ENCODE results near the gene TENM4. TPM values are rescaled to one million over a fixed set of nuclear protein-coding genes. Genes with fewer than 3 reads are reported as not detected.

Gene TENM4
- total RNA-seq, 1 donor from 2014 or later, result 43.2 TPM

DNA sequence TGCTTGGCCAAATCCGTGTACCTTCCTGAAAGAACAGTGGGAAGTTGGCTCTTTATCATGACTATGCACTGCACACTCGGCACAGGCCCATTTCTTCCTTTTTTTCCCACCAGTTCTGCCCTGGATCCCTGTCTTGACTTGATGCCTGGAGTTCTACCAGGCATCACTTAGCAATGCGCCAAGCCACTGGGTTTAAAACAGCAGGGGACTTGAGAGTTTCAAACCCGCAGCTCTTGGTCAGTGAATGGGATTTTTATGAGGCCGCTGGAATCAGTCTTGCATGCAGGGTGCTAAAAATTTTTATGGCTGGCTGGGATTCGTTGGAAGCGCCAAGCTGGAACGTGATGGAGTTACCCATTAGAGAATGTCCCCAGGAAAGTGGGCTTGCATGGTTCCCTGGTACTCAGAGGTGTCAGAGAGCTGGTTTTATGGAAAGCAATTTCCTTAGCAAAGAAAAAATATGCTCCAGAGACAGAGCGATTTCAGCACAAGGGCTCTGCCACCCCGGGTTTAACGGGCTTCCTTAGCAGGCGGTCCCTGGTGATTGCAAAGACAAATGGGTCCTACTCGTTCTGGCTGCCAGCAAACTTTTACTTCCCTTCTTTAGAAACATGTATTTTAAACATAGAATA is 432.9 kb downstream of the TENM4 start:
- Mint-ChIP-seq H3K4me3 (no peak overlapping the region), H3K27me3 (ENCODE audit: low read depth) (no peaks in the 10 kb centered on the region), H3K9me3 (peaks cover 16% of the 10 kb centered on the region), H3K27ac (ENCODE audit: unreplicated experiment) (peak overlapping the region; percentile 60), H3K4me1 (no peaks in the 10 kb centered on the region), H3K36me3 (ENCODE audit: low read depth) (peaks cover 6% of the 10 kb centered on the region)
- TF ChIP-seq, protein P1, sequence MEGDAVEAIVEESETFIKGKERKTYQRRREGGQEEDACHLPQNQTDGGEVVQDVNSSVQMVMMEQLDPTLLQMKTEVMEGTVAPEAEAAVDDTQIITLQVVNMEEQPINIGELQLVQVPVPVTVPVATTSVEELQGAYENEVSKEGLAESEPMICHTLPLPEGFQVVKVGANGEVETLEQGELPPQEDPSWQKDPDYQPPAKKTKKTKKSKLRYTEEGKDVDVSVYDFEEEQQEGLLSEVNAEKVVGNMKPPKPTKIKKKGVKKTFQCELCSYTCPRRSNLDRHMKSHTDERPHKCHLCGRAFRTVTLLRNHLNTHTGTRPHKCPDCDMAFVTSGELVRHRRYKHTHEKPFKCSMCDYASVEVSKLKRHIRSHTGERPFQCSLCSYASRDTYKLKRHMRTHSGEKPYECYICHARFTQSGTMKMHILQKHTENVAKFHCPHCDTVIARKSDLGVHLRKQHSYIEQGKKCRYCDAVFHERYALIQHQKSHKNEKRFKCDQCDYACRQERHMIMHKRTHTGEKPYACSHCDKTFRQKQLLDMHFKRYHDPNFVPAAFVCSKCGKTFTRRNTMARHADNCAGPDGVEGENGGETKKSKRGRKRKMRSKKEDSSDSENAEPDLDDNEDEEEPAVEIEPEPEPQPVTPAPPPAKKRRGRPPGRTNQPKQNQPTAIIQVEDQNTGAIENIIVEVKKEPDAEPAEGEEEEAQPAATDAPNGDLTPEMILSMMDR (conservative IDR thresholded peaks at IDR 0.05), result no peak
- no peak for DNase-seq (ENCODE audit: low read depth, low spot score)

- H3K36me3 Mint-ChIP-seq (ENCODE audit: low read depth), result peaks cover 6% of the 10 kb centered on the region
- TF ChIP-seq, protein P1 (conservative IDR thresholded peaks at IDR 0.05), result no peak
- peaks cover 21% of the 10 kb centered on the region for H3K9me3 Mint-ChIP-seq
- H3K27ac Mint-ChIP-seq (ENCODE audit: unreplicated experiment), result no peak overlapping the region
- no peaks in the 10 kb centered on the region for H3K4me1 Mint-ChIP-seq
- H3K4me3 Mint-ChIP-seq, result no peak overlapping the region
- DNase-seq (ENCODE audit: low read depth, low spot score), result no peak
- no peaks in the 10 kb centered on the region for H3K27me3 Mint-ChIP-seq (ENCODE audit: low read depth)
Observed at GRCh38 chr11:79006854-79007253, 434.0 kb downstream of the TENM4 start.

- Mint-ChIP-seq H3K4me1 (no peaks in the 10 kb centered on the region), H3K4me3 (no peak overlapping the region), H3K36me3 (ENCODE audit: low read depth) (peaks cover 17% of the 10 kb centered on the region), H3K9me3 (peaks cover 14% of the 10 kb centered on the region), H3K27ac (ENCODE audit: unreplicated experiment) (no peak overlapping the region), H3K27me3 (ENCODE audit: low read depth) (no peaks in the 10 kb centered on the region)
- TF ChIP-seq, protein P1 (conservative IDR thresholded peaks at IDR 0.05), result no peak
- no peak for DNase-seq (ENCODE audit: low read depth, low spot score)
Observed at GRCh38 chr11:78996007-78996406, 444.8 kb downstream of the TENM4 start.

DNA sequence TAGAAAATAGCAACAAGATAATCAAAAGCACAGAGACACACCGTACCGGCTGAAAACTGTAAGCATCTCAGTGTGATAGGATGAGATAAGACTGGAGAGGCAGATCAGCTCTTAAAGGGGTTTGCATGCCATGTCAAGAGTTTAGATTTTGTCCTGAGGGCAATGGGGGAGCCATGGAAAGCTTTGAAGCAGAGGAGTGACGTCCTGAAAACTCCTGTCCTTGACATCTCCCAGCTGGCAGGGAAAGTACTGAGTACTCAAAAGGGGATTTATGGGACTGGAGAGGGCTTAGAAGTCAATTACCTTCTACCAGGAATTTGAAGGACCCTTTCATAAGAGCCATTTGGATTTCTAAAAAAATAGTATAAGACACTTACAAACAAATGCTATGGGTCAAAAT is 445.7 kb downstream of the TENM4 start:
- Mint-ChIP-seq H3K27me3 (ENCODE audit: low read depth) (no peaks in the 10 kb centered on the region), H3K27ac (ENCODE audit: unreplicated experiment) (no peak overlapping the region), H3K4me3 (no peak overlapping the region), H3K4me1 (peaks cover 7% of the 10 kb centered on the region), H3K36me3 (ENCODE audit: low read depth) (peaks cover 17% of the 10 kb centered on the region), H3K9me3 (peaks cover 14% of the 10 kb centered on the region)
- TF ChIP-seq, protein P1 (conservative IDR thresholded peaks at IDR 0.05), result no peak
- DNase-seq (ENCODE audit: low read depth, low spot score), result no peak

DNA sequence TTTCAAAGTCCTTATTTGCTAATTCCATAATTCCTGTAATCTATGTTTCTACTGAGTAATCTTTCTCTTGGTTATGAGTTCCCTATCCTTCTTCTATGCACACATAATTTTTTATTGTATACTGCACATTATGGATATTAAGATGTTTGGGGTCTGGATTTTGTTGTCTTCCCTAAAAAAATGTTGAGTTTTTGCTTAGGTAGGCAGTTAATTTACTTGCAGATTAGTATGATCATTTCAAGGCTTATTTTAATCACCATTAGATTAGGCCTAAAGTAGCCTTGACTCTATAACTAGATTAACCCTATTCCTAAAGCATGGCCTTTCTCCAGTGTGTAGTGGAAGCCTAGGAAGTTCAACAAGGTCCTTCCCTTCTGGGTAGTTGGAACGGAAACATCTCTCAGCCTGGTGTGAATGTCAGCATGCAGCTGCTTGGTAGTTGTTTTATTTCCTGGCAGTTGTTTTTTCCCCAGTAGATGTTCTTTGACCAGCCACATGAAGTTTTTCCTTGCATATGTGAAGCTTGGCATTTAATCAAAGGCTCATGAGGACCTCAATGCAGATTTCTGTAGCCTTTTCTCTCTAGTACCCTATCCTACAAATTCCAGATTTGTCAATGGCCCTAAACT is 446.9 kb downstream of the TENM4 start:
- H3K27ac Mint-ChIP-seq (ENCODE audit: unreplicated experiment), result no peak overlapping the region
- no peak for DNase-seq (ENCODE audit: low read depth, low spot score)
- no peak overlapping the region for H3K4me3 Mint-ChIP-seq
- H3K36me3 Mint-ChIP-seq (ENCODE audit: low read depth), result peaks cover 8% of the 10 kb centered on the region
- TF ChIP-seq, protein P1 (conservative IDR thresholded peaks at IDR 0.05), result no peak
- no peaks in the 10 kb centered on the region for H3K27me3 Mint-ChIP-seq (ENCODE audit: low read depth)
- H3K9me3 Mint-ChIP-seq, result peaks cover 5% of the 10 kb centered on the region
- H3K4me1 Mint-ChIP-seq, result peaks cover 8% of the 10 kb centered on the region
